Activated CD8-positive, alpha-beta memory T cell treated with anti-CD3 and anti-CD28 coated beads, Interleukin-2, amount 50 U/mL, for 48 hours (primary cell): ENCODE data around the gene CDH23.
A peak's percentile ranks its signal among the peaks of the same experiment; 100 is the strongest.
"Not testable (repeated sequence)": the region's sequence is repeated elsewhere in the genome, so short reads cannot be mapped to it uniquely, and the experiment has no call there.

Source experiments
- DNase-seq: peaks from one replicate; pipeline ENCODE4 v3.0.0-alpha.2; 2020

The CDH23 gene

GRCh38 chr10:71844084-71844483 lies 447.4 kb downstream of the CDH23 start:
- no peak for DNase-seq

GRCh38 chr10:71844695-71845094 lies 448.0 kb downstream of the CDH23 start:
- no peak for DNase-seq

- DNase-seq, result no peak
Measured at GRCh38 chr10:71845410-71846405, 449.0 kb downstream of the CDH23 start.

GRCh38 chr10:71846816-71847215 lies 450.1 kb downstream of the CDH23 start:
- no peak for DNase-seq

DNA sequence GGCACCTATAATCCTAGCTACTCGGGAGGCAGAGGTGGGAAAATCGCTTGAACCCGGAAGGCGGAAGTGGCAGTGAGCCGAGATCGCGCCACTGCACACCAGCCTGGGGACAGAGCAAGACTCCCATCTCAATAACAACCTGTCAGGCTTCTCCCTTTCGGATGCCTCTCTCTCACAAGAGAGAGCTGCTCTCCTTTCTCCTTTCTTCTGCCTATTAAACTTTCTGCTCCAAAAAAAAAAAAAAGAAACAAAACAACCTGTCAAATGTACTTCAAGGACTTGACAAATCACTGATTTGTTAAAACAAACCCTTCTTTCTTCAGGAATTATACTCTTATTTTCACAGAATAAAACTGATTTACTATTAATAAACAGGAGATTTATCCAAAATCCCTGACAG lies 450.7 kb downstream of the CDH23 start:
- no peak for DNase-seq

DNA sequence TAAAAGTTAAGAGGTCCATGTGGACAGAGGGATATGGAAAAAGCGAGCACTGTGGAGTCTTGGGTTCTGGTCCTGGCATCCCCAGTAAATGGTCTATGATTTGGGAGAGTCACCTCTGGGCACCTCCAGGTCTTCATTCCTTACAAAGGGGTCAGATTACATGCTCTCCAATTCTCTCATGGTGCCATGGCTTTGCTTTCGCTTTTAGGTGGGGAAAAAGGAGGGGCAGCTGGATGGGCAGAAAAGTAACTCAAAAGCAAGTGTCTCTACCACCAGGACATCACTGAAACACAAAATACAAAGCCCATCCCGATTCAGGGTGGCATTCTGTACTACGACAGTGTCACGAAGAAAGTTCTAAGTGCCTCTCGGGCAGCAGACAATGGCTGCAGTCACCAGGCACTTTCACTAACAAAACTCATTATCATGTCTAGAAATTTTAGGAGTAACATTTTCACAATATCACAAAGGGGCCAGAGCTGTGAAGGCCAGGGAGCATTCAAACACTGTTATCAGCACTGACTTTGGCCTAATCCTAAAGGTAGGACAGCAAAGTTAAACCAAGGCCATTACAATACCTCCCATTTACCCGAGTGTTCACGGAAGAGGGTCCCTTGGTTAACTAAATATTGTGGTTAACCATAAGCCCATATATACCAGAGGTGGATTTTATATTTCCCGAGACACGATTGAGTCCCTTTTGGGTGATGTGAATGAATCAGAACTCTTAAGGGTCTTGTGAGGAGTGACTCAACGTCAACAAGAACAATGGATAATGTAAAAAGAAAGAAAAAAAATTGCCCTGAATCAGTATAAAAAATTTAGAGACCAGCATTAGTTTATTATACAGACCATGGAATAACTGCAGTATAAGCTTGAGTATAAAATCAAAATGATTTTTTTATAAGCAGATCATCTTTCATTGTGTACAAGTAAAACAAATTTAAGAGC lies 451.9 kb downstream of the CDH23 start:
- DNase-seq, result no peak

DNA sequence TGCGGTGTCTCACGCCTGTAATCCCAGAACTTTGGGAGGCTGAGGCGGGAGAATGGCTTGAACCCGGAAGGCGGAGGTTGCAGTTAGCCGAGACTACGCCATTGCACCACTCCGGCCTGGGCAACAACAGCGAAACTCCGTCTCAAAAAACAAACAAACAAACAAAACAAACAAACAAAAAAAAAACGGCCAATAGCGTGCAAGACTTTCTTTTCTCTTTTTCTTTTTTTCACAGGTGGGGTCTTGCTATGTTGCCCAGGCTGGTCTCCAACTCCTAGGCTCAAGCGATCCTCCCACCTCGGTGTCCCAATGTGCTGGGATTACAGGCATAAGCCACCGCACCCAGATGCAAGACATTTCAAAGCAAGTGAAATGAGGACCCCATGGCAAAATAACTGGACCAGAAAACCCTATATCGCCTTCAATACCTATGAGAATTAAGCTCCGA lies 452.8 kb downstream of the CDH23 start:
- no peak for DNase-seq

GRCh38 chr10:71850021-71850742 lies 453.5 kb downstream of the CDH23 start:
- DNase-seq, result no peak

DNA sequence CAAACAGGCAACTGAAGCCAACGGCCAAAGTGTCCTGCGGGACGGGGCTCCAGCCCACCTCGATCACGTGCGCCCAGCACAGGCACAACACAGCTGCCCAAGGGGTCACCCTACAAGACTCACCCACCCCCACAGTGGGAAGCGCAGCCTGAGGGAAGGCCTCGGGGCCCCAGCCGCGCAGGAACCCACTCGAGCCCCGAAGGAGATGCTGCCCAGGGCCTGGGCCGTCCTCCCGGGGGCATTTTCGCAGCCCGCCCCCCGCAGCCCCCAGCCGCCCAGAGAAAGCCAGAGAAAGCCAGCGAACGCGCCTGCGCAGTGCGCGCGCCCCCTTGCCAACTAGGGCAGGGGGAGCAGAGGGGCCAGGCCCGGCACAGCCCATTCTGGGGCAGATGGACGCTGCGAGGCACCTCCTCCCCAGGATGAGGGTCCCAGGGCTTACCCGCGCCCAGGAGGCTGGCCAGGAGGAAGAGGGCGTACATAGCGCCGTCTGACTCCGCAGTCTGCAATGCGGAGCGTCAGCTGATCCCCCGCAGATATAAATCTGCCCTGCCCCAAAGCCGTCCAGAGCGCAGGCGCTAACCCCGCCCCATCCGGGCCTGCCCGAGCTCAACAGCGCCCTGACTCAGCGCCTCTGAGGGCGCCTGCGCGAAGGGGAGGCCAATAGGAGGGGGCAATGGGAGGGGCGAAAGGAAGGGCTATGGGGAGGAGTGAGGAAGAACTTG lies 454.2 kb downstream of the CDH23 start, which contains the start of gene PSAP:
TSS of gene PSAP (minus strand) at position 509 of the 722 bp plus-strand sequence. CDS start at position 479, 30 bp downstream.
- DNase-seq, result peak; percentile 98

DNA sequence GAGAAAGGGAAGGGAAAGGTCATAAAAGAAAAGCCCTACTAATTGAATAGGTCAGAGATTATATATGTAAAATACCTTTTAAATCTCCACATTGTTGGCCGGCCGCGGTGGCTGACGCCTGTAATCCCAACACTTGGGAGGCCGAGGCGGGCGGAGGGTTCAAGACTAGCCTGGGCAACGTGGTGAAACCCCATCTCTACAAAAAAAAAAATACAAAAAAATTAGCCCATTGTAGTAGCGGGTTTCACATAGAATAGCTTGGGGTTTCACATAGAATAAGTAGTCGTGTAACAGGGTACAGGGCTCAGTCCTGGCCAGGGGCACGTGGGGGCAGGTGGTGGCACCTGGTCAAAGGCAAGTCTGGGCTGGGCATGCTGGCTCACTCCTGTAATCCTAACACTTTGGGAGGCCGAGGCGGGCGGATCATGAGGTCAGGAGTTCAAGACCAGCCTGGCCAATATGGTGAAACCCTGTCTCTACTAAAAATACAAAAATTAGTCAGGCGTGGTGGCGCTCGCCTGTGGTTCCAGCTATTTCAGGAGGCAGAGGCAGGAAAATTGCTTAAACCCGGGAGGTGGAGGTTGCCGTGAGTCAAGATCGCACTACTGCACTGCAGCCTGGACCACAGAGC lies 454.9 kb downstream of the CDH23 start:
- not testable (repeated sequence) for DNase-seq

DNA sequence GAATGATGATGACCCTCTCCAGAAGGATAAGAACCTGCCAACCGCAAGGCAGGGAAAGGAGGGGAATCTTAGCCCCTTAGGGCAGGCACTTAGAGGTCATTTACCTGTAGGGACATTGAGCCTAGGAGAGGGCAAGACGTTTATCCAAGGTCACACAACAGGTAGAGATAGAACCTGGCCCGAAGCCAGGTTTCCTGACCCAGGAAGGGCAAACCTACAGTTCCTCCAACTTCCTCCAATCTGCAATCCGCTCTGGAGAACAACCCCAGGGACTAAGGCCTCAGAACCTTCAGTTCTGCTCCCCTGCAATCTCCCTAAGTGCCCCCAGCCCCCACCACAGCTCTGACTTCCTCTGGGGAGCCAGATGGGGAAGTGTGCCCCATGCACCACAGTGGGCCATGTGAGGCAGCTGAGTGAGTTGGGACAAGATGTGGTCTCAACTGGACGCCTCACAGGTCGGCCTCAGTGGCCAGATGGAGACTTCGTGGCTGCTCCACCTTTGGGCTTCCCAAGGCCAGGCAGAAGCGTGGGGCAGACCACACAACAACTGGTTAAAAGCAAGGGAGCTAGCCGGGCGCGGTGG lies 455.7 kb downstream of the CDH23 start:
- no peak for DNase-seq

GRCh38 chr10:71854031-71854430 lies 457.3 kb downstream of the CDH23 start:
- DNase-seq, result no peak

GRCh38 chr10:71856619-71857018 lies 459.9 kb downstream of the CDH23 start:
- DNase-seq, result no peak

DNA sequence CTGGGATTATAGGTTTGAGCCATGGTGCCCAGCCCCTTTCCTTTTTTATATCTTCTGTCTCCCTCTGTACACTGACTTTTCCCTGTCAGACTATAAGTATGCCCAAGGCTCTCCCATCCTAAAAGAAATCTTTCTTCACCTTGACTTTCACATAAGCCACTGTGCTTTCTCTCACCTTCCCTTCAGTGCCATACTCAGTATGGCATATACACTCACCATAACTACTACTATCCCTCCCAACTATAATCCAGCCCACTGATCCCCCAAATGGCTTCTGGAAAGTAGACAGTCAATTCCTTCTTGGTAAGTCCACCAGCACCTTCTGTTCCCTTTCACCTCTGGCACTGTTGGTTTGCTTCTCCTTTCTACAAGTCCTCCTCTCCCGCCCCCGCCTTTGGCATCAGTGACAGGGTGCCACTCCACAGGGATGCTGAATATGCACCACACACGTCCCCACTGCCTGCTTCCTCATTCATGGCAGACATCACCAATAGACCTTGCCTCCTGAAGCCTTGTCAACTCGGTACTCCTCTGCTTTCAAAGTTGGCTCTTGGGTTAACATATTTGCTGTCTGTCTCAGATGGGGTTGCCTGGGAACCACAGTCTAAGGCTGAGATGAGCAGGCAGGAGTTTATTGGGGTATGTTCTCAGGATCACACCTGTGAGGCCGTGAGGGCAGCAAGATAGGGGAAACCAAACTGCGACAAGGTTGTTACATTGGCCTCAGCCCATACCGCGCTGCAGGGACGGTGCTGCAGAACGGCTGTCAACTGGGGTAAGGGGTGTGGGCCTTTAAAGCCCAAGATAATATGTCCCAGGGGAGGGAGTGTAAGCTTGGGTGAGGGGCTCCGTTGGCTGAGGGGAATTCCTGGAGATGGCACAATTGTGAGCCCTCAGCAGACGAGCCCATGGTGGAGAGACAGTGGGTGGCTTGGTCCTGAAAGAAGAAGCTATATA lies 461.5 kb downstream of the CDH23 start:
- no peak for DNase-seq

GRCh38 chr10:71860243-71861029 lies 463.7 kb downstream of the CDH23 start:
- DNase-seq, result peak; percentile 64

- no peak for DNase-seq
Measured at GRCh38 chr10:71863203-71863602, 466.5 kb downstream of the CDH23 start.

GRCh38 chr10:71864911-71865361 lies 468.2 kb downstream of the CDH23 start:
- no peak for DNase-seq
